Muscle of leg (tissue), 11 donors: ENCODE results near the gene TSC2. TPM values are rescaled to one million over a fixed set of nuclear protein-coding genes. Genes with fewer than 3 reads are reported as not detected.
A peak's percentile ranks its signal among the peaks of the same experiment; 100 is the strongest.
"Not testable (repeated sequence)": the region's sequence is repeated elsewhere in the genome, so short reads cannot be mapped to it uniquely, and the experiment has no call there.

Source experiments
- DNase-seq: peaks from one replicate; pipeline ENCODE4 v3.0.0; 2013
- H3K27ac ChIP-seq: one replicate; pipeline ENCODE4 v1.5.1; 2013; ENCODE audit warnings: mild to moderate bottlenecking, low read length, control low read depth
- H3K27me3 ChIP-seq: one replicate; pipeline ENCODE4 v1.6.1; 2013; ENCODE audit warnings: low read length; ENCODE audit not compliant: control insufficient read depth, insufficient read depth
- H3K36me3 ChIP-seq: one replicate; pipeline ENCODE4 v1.6.1; 2013; ENCODE audit warnings: low read length; ENCODE audit not compliant: control insufficient read depth, insufficient read depth
- H3K4me1 ChIP-seq: one replicate; pipeline ENCODE4 v1.6.1; 2013; ENCODE audit warnings: low read length; ENCODE audit not compliant: control insufficient read depth, insufficient read depth
- H3K4me3 ChIP-seq: one replicate; pipeline ENCODE4 v1.5.1; 2013; ENCODE audit warnings: low read length, control low read depth
- H3K9me3 ChIP-seq: replicated peaks from 2 replicates; pipeline ENCODE4 v1.6.1; 2013; ENCODE audit warnings: low read depth, low read length; ENCODE audit not compliant: control insufficient read depth
- WGBS: methylation state at CpG from one replicate; pipeline ENCODE4 v1.1.5; 2013; ENCODE audit warnings: missing lambda C conversion rate; ENCODE audit not compliant: insufficient coverage; 5-methylcytosine and 5-hydroxymethylcytosine counted together
- polyA plus RNA-seq, 8 donors: library from polyadenylated mRNA; unstranded; fragments of 120-200 nt; gene quantifications; one replicate each; pipeline versions ENCODE4 v1.2.1 to v1.2.3, GENCODE V29; 2013; ENCODE audit warnings: inconsistent platforms in 1 of 8, low replicate concordance in 1 of 8; ENCODE audit not compliant: insufficient read length in 8 of 8, insufficient read depth in 1 of 8
- total RNA-seq: library from RNA; stranded (reverse); fragments of 120-200 nt; gene quantifications from one replicate; pipeline ENCODE4 v1.2.4, GENCODE V29; 2013

Gene TSC2
- total and polyA plus RNA-seq, 9 donors, result 31.8 to 109 (median 79.4) TPM

DNA sequence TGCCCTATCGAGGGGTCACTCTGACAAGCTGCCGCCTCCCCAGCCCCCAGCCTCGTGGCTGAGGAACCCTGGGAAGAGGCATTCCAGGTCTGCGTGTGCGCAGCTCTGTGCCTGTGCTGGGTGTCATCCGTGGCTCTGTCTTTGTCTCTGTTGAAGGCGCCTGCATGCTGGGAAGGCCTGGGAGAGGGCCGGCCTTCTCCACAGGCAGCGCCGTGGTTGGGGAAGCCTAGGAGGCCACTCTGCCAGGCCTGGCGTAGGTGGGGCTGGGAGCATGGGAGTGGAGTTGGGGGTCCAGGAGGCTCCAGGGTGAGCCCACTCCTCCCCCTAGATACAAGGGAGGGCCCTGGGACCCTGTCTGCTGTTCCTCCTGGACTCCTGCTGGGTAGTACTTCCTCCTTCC, 17.7 kb upstream of the TSC2 start:
- H3K27me3 ChIP-seq, result peaks cover 6% of the 10 kb centered on the region
- peaks cover 67% of the 10 kb centered on the region for H3K4me1 ChIP-seq
- H3K9me3 ChIP-seq, result no peaks in the 10 kb centered on the region
- no peak for DNase-seq
- WGBS, result 88% methylated on average over 8 of the region's 11 CpGs
- peaks cover 8% of the 10 kb centered on the region for H3K36me3 ChIP-seq
- H3K4me3 ChIP-seq, result no peak overlapping the region
- H3K27ac ChIP-seq, result no peak overlapping the region

DNA sequence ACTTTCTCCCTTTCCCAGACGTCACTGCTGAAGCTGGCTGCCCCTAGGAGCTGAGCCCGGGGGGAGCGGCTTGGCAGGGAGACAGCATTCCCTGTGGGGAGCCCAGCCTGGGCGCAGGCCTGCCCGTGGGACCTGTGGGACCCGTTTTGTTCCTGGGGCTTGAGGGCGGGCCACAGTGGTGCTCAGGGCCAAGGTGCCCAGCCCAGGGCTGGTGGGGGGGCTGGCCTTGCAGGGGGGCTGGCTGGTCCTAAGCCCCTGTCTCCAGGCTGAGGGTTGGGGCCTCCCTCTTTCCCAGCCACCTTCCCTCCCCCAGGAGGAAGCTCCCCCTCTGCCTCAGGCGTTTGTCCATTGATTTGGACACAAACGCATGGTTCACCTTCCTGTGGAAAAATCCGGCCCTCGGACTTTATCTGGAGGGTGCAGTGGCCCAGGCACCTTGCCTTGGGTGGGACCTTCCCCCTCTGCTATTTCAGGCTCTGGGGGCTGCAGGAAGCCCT, 16.7 kb upstream of the TSC2 start:
- H3K4me3 ChIP-seq, result no peak overlapping the region
- 70% methylated on average over 10 of the region's 11 CpGs for WGBS
- peak; percentile 33 for DNase-seq
- peaks cover 69% of the 10 kb centered on the region for H3K4me1 ChIP-seq
- H3K27ac ChIP-seq, result peak overlapping the region; percentile 42
- H3K27me3 ChIP-seq, result peaks cover 4% of the 10 kb centered on the region
- H3K9me3 ChIP-seq, result no peaks in the 10 kb centered on the region
- H3K36me3 ChIP-seq, result peaks cover 8% of the 10 kb centered on the region

DNA sequence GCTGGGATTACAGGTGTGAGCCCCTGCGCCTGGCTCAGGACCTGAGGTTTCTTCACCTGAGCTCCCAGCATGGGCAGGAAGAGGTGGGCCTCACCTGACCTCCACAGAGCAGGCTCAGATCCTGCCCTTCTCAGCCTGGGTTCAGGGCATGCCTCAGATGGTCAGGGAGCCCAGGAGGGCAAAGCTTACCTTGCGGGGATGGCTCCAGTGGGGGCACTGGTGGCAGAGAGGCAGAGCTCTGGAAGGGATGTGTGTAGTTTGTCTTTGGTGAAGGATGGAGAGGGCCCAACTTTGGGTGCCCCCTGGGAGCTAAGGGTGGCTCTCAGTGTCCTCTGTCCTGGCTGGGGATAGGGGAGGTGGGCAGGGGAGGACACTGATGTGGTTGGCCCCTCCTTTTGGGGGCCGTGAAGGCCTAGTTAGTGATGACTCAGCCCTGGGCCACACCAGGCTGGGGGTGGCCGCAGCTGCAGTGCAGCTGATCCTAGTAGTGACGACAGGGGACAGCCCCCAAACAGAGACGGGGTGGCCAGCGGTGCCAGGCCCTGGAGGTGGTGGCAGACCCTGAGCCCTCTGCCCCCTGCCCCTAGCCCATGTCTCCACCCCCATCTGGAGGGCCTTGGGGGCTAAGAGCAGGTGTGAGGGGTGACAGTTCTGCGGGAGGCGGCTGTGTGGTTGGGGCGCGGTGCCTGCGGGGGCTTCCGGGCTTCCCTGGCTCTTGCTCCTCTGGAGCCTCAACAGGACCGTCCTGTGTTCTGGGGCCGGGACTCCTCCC, 15.3 kb upstream of the TSC2 start:
- peak; percentile 58 for DNase-seq
- Histone ChIP-seq H3K9me3 (no peaks in the 10 kb centered on the region), H3K4me3 (peak overlapping the region; percentile 8), H3K27ac (peak overlapping the region; percentile 81), H3K27me3 (peaks cover 2% of the 10 kb centered on the region), H3K36me3 (peaks cover 20% of the 10 kb centered on the region), H3K4me1 (peaks cover 75% of the 10 kb centered on the region)
- WGBS, result 52% methylated on average over 9 of the region's 15 CpGs

DNA sequence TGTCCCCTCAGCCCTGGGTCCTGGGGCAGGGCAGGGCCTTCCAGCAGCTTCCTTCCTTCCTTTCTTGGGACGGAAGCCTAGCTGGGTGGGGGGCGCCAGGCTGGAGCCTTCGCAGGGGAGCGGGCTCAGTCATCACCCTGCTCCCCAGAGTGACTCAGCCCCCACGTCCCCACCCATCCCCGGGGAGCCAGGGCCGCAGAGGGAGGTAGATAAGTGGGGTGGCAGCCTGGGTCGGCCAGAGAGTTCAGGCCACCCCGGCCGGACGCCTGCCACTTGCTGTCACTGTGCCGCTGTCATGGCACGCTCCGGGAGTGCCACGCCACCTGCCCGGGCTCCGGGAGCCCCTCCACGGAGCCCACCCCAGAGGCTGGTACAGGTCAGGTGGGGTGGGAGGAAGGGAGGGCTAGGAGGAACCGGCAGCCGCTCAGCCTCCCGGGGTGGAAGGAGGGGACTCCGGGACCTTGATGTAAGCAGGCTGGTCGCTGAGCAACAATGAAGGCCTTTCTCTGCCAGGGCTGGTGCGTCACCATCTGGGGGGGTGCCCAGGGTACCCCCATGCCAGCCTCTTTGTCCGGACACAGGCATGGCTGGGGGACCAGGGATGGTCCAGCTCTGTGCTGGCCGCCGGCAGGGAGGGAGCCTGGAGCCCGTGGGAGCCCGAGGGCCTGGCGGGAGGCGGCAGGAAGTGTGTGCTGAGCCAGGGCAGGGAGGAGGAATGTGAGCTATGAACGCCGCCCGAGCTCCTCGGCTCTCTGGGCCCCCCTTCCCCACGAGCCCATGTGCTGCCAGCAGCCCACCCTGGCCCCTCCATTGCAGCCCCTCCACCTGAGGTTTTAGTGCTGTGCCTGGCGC, 14.5 kb upstream of the TSC2 start:
- 2% methylated on average over 12 of the region's 37 CpGs for WGBS
- peaks cover 23% of the 10 kb centered on the region for H3K36me3 ChIP-seq

DNA sequence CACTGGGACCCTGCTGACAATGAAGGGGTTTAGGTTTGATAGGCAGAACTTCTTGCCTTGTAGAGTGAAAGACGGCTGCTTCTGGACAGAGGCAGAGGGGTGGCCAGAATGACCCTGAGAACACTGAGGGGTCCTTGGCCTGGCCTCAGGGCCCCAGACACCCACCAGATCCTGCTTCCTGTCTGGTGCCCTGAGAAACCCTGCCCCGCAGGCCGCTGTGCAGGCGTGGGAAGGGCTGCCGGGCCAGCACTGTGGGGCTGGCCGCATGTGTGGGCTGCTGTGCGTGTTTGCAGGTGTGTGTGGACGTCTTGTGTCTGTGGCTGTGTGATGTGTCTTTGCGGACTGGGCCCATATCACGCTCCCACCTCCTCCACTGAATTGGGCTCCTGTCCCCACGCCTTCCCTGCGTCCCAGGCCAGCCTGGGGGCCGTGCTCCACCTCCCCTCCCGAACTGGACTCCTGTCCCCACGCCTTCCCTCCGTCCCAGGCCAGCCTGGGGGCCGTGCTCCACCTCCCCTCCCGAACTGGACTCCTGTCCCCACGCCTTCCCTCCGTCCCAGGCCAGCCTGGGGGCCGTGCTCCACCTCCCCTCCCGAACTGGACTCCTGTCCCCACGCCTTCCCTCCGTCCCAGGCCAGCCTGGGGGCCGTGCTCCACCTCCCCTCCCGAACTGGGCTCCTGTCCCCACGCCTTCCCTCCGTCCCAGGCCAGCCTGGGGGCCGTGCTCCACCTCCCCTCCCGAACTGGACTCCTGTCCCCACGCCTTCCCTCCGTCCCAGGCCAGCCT, 13.7 kb upstream of the TSC2 start:
- 17% methylated on average over 1 of the region's 32 CpGs for WGBS
- DNase-seq, H3K9me3 ChIP-seq, H3K27me3 ChIP-seq: not testable (repeated sequence)
- Histone ChIP-seq H3K4me3 (peak overlapping the region; percentile 8), H3K4me1 (peaks cover 75% of the 10 kb centered on the region), H3K36me3 (peaks cover 27% of the 10 kb centered on the region), H3K27ac (peak overlapping the region; percentile 81)

More for the DNA sequence above, 14.5 kb upstream of the TSC2 start:
- Histone ChIP-seq H3K4me3 (peak overlapping the region; percentile 8), H3K27me3 (no peaks in the 10 kb centered on the region), H3K9me3 (no peaks in the 10 kb centered on the region), H3K27ac (peak overlapping the region; percentile 81), H3K4me1 (peaks cover 74% of the 10 kb centered on the region)
- peak; percentile 74 for DNase-seq

DNA sequence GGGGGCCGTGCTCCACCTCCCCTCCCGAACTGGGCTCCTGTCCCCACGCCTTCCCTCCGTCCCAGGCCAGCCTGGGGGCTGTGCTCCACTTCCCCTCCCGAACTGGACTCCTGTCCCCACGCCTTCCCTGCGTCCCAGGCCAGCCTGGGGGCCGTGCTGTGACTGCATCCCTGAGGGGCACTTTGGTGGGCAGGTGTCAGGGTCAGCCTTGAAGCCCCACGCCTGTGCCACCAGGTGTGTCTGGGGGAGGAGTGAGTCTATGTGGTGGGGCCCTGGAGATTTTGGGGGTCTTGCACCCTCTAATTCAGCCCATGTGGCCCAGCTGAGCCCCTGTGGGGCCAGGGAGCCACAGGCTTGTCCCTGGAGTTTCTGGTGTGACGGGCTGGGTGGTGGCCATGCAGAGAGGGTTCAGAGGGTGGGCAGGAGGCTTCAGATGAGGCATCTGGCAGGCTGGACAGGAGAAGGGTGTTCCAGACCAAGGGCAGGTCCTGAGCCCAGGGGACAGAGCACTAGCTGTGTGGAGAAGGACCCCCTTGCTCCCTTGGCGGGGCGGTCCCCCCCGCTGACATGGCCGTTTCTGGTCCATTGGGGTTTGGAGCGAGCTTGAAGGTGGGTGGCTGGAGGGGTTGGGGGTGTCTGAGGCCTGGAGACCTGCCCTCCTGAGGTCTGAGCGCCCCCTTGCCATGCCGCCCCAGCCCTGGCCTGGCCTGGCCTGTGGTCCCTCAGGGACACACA, 12.9 kb upstream of the TSC2 start:
- H3K36me3 ChIP-seq, result peaks cover 23% of the 10 kb centered on the region
- no peak for DNase-seq
- peak overlapping the region; percentile 80 for H3K27ac ChIP-seq
- no peak overlapping the region for H3K4me3 ChIP-seq
- H3K4me1 ChIP-seq, result peaks cover 77% of the 10 kb centered on the region
- 58% methylated on average over 10 of the region's 17 CpGs for WGBS
- no peaks in the 10 kb centered on the region for H3K9me3 ChIP-seq
- no peaks in the 10 kb centered on the region for H3K27me3 ChIP-seq

DNA sequence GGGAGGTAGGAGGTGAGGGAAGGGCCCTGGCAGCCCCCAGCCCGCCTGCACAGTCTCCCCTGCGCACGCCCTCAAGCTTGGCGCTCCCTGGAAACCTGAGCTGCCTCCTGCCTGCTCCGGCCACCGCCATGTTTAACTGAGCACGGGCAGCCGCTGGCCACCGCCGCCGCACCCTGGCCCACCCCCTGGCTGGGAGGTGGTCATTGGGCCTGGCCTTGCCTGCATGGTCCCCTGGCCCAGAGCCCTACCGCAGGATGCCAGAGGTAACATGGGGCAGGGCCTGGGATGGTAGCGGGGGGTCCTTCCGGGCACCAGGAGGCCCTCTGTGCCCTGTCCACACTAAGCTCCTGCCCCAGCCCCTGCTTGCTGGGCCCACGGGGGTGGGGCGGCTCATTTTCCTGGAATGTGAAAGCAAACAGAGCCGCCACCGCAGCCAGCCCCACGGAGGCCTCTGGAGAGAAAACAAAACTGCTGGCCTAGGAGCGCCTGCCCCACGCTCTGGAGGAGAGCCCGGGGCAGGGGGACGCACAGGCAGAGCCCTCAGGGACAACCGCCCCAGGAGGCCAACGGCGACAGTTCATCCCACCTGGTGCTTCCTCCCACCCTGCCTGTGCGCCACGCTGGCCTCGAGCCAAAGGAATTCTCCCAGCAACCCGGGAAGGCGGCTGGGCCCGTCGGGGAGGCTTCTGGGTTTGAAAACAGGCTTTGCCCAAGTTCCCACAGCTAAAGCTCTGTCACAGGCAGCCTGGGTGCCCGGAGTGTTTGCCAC, 12.2 kb upstream of the TSC2 start:
- no peak overlapping the region for H3K4me3 ChIP-seq
- 19% methylated on average over 31 of the region's 34 CpGs for WGBS
- peaks cover 19% of the 10 kb centered on the region for H3K36me3 ChIP-seq
- no peaks in the 10 kb centered on the region for H3K27me3 ChIP-seq
- H3K27ac ChIP-seq, result peak overlapping the region; percentile 80
- DNase-seq, result peak; percentile 70
- peaks cover 84% of the 10 kb centered on the region for H3K4me1 ChIP-seq
- no peaks in the 10 kb centered on the region for H3K9me3 ChIP-seq

DNA sequence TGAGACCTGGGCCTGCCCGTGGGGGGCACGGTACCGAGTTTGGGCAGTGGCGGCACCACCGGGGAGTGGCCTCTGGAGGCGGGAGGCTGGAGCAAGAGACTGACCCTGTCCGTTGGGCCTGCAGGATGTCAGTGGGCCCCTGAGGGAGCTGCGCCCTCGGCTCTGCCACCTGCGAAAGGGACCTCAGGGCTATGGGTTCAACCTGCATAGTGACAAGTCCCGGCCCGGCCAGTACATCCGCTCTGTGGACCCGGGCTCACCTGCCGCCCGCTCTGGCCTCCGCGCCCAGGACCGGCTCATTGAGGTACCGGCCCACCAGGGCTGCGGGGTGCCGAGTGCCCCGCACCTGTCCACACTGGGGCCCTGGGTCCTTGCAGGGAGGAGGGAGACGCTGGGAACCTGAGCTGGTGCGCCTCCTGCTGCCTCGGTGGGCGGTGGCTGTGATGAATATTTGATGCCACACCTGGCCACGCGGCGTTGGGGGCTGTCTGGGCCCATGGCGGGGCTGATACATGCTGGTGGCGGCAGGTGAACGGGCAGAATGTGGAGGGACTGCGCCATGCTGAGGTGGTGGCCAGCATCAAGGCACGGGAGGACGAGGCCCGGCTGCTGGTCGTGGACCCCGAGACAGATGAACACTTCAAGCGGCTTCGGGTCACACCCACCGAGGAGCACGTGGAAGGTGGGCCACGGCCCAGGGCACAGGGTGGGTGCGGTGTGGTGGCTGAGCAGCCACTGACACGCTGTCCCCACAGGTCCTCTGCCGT, 11.4 kb upstream of the TSC2 start:
- Histone ChIP-seq H3K27ac (peak overlapping the region; percentile 80), H3K4me1 (peaks cover 89% of the 10 kb centered on the region)

More for the DNA sequence above, 11.4 kb upstream of the TSC2 start:
- Histone ChIP-seq H3K36me3 (peaks cover 19% of the 10 kb centered on the region), H3K4me3 (no peak overlapping the region), H3K27me3 (no peaks in the 10 kb centered on the region), H3K9me3 (no peaks in the 10 kb centered on the region)
- 84% methylated on average over 46 of the region's 47 CpGs for WGBS
- no peak for DNase-seq
